HL-60 (cell line): ENCODE results near the gene MCF2L2.

Source experiments
- DNase-seq, 2 experiments: peaks; one replicate each; pipeline ENCODE4 v3.0.0-alpha.2; 2010 to 2020; ENCODE audit warnings: low read depth in 1 of 2, low spot score in 1 of 2
- H3K27ac ChIP-seq: fragments of 250-450 bp; sonication (Bioruptor Pico); replicated peaks from 2 replicates; pipeline ENCODE4 v1.5.1; 2020; ENCODE audit warnings: mild to moderate bottlenecking, moderate library complexity
- H3K27me3 ChIP-seq: fragments of 250-450 bp; sonication (Bioruptor Pico); 2 replicates; pipeline ENCODE4 v1.5.1; 2021; ENCODE audit warnings: mild to moderate bottlenecking, moderate library complexity; ENCODE audit not compliant: insufficient read depth, poor library complexity, severe bottlenecking
- H3K4me3 ChIP-seq: replicated peaks from 2 replicates; pipeline ENCODE4 v1.5.1; 2011; ENCODE audit warnings: mild to moderate bottlenecking, control low read depth, low read length; ENCODE audit not compliant: insufficient read depth
- CTCF ChIP-seq: IDR thresholded peaks from one replicate; pipeline ENCODE4 v1.5.1; 2011; ENCODE audit warnings: low read length, control low read depth, inconsistent platforms; ENCODE audit not compliant: insufficient read depth
- GABPA ChIP-seq: IDR thresholded peaks from 2 replicates; pipeline ENCODE4 v1.6.1; 2012; ENCODE audit warnings: low read depth
- POLR2AphosphoS5 ChIP-seq: IDR thresholded peaks from 2 replicates; pipeline ENCODE4 v1.6.1; 2012; ENCODE audit warnings: low read depth
- REST ChIP-seq: IDR thresholded peaks from 2 replicates; pipeline ENCODE4 v1.6.1; 2012; ENCODE audit warnings: low read depth; ENCODE audit not compliant: insufficient replicate concordance
- SPI1 ChIP-seq: IDR thresholded peaks from 2 replicates; pipeline ENCODE4 v1.6.1; 2012; ENCODE audit warnings: low read depth, mild to moderate bottlenecking, borderline replicate concordance

The MCF2L2 gene

GRCh38 chr3:183393625-183394024 is 34.8 kb downstream of the MCF2L2 start:
- TF ChIP-seq POLR2AphosphoS5: no peak
- Histone ChIP-seq H3K27me3 (peaks cover 4% of the 10 kb centered on the region), H3K4me3 (no peak overlapping the region), H3K27ac (no peak overlapping the region)
- no peak for DNase-seq

GRCh38 chr3:183392186-183393034 is 36.0 kb downstream of the MCF2L2 start:
- no peaks in the 10 kb centered on the region for H3K27me3 ChIP-seq
- H3K4me3 ChIP-seq: no peak overlapping the region
- H3K27ac ChIP-seq: no peak overlapping the region
- DNase-seq: no peak
- TF ChIP-seq REST: no peak

- Histone ChIP-seq H3K27ac (no peak overlapping the region), H3K4me3 (no peak overlapping the region), H3K27me3 (no peaks in the 10 kb centered on the region)
- peak in 1 of 2 experiments; percentile 43 for DNase-seq
- TF ChIP-seq GABPA: no peak
- TF ChIP-seq SPI1: no peak
- TF ChIP-seq POLR2AphosphoS5: no peak
- TF ChIP-seq CTCF: no peak
- TF ChIP-seq REST: no peak
These were observed 37.0 kb downstream of the MCF2L2 start for GRCh38 chr3:183391460-183391859.

- DNase-seq: no peak
- H3K27me3 ChIP-seq: no peaks in the 10 kb centered on the region
- no peak overlapping the region for H3K27ac ChIP-seq
- TF ChIP-seq POLR2AphosphoS5: no peak
- TF ChIP-seq GABPA: no peak
- no peak for TF ChIP-seq CTCF
- no peak for TF ChIP-seq SPI1
- no peak for TF ChIP-seq REST
- H3K4me3 ChIP-seq: no peak overlapping the region
These were observed 37.6 kb downstream of the MCF2L2 start for GRCh38 chr3:183390844-183391243.
